H1 (cell line): ENCODE results near the gene SPSB1. TPM values are rescaled to one million over a fixed set of nuclear protein-coding genes. Genes with fewer than 3 reads are reported as not detected.

Source experiments
- JUN ChIP-seq: IDR thresholded peaks from 2 replicates; pipeline ENCODE4 v1.6.1; 2011; ENCODE audit warnings: low read depth, mild to moderate bottlenecking, improper control_type of control experiment, low read length
- KDM5A ChIP-seq: fragments of 200-600 bp; IDR thresholded peaks from 2 replicates; pipeline ENCODE4 v1.7.1; 2012; ENCODE audit warnings: mild to moderate bottlenecking, low read length, inconsistent platforms, mixed read lengths
- SIN3A ChIP-seq, 2 experiments: IDR thresholded peaks in 1 of 2; conservative IDR thresholded peaks in 1 of 2; 2 replicates each; pipeline ENCODE4 v1.6.1; 2011 to 2012; ENCODE audit warnings: low read length in 2 of 2, improper control_type of control experiment in 1 of 2, low read depth in 1 of 2, mild to moderate bottlenecking in 1 of 2
- TAF1 ChIP-seq: IDR thresholded peaks from 2 replicates; pipeline ENCODE4 v1.6.1; 2011; ENCODE audit warnings: mild to moderate bottlenecking, low read depth, low read length
- TBP ChIP-seq: IDR thresholded peaks from 2 replicates; pipeline ENCODE4 v1.6.1; 2011; ENCODE audit warnings: low read depth, low read length, improper control_type of control experiment
- YY1 ChIP-seq: IDR thresholded peaks from 2 replicates; pipeline ENCODE4 v1.6.1; 2011; ENCODE audit warnings: low read depth, mild to moderate bottlenecking, low read length
- polyA plus RNA-seq, 7 experiments: library from polyadenylated mRNA; depleted of rRNA in 3 of 7; stranded (reverse) in 5 of 7; unstranded in 2 of 7; fragments of >200 nt in 5 of 7; fragments of 200-250 nt in 2 of 7; gene quantifications; 1 replicate in 5 of 7; 2 replicates in 1 of 7; 4 replicates in 1 of 7; pipeline versions ENCODE4 v1.2.1 to v1.2.3, GENCODE V29; 2011 to 2013; ENCODE audit warnings: missing spikeins in 2 of 7, mixed read lengths in 2 of 7
- total RNA-seq: library from RNA; stranded (reverse); fragmentation: NEBNext Ultra II Directional; extraction: Animal tissue kit (Norgen Biotek cat#: 25700); gene quantifications from 2 replicates; pipeline ENCODE4 v1.2.1, GENCODE V29; 2021

SPSB1 gene
- total and polyA plus RNA-seq, 2 of the 8 experiments (the other 6 are each of a cell fraction or from before 2014, with no cell fraction given) = 5.3 to 6.4 TPM

GRCh38 chr1:9344426-9345200, 51.9 kb downstream of the SPSB1 start (continued):
- TF ChIP-seq SIN3A (conservative IDR thresholded peaks at IDR 0.05 in 1 of 2, IDR thresholded peaks at IDR 0.05 in 1 of 2; ENCODE audit: low read depth in 1 of 2, low read length in 2 of 2) (no peak), JUN (no peak), TAF1 (no peak), KDM5A (no peak), YY1 (no peak), TBP (no peak)
